HG02884 (cell line): ENCODE measurements around the gene MRFAP1.

Experiments used
- ATAC-seq: cut with Tn5 transposase; IDR thresholded peaks from one replicate; pipeline ENCODE4 v1.9.1; 2021; ENCODE audit warnings: mild to moderate bottlenecking, moderate library complexity; ENCODE audit not compliant: unreplicated experiment

MRFAP1 gene

DNA sequence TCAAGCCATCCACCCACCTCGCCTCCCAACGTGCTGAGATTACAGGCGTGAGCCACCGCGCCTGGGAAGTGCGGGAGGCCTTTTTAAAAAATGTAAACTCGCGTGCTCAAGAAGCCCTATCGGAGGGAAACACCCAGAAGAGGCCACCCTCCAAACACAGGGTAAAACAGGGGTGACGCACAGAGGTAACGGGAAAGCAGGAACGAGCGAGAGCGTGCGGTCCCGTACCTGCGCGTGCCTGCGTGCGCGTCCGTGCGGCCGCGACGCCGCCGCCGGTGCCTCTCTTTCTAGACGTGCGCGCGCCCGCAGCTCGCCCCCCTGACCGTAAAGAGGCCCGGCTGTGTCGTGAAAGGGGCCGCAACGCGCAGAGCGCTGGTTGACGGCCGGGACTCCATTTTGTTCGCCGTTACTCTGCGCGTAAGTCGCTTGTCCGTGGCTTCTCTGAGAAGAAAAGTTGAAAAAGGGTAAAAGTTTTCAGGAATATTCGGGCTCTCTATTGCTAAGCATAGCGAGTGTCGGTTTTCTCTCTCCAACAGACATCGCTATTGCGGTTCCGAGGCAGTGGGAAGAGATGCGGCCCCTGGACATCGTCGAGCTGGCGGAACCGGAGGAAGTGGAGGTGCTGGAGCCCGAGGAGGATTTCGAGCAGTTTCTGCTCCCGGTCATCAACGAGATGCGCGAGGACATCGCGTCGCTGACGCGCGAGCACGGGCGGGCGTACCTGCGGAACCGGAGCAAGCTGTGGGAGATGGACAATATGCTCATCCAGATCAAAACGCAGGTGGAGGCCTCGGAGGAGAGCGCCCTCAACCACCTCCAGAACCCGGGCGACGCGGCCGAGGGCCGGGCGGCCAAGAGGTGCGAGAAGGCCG is at the start of gene MRFAP1:
TSS of gene MRFAP1 (plus strand) at position 394 of the 872 bp plus-strand sequence. CDS start at position 572, 178 bp downstream.
- ATAC-seq, result peak; percentile 72

- no peak for ATAC-seq
These were observed 49.2 kb upstream of the MRFAP1 start for GRCh38 chr4:6591313-6591712.

- ATAC-seq, result no peak
These were observed 48.7 kb upstream of the MRFAP1 start for GRCh38 chr4:6591781-6592180.

GRCh38 chr4:6592804-6593563 is 47.5 kb upstream of the MRFAP1 start:
- ATAC-seq, result no peak

GRCh38 chr4:6594341-6594740 is 46.1 kb upstream of the MRFAP1 start:
- no peak for ATAC-seq

- ATAC-seq, result no peak
These were observed 45.6 kb upstream of the MRFAP1 start for GRCh38 chr4:6594826-6595355.

- no peak for ATAC-seq
These were observed 44.5 kb upstream of the MRFAP1 start for GRCh38 chr4:6595897-6596537.

DNA sequence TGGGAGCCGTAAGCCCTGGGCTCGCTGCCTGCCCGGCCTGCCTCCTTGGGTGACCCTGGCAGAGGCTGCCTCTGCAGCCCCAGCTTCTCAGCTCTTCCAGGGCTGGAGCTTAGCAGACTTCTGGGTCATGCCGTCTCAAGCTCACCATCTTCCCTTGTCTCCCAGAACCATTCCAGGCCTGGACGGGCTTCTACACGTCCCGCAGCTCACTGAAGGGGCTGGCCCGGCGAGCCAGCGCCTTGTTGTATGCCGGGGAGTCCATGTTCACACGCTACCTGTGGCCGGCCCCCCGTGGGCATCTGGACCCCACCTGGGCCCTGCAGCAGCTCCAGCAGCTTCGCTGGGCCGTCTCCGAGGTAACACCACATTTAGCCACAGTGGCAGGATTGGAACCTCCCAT is 43.5 kb upstream of the MRFAP1 start:
- ATAC-seq, result no peak

- no peak for ATAC-seq
These were observed 42.4 kb upstream of the MRFAP1 start for GRCh38 chr4:6598127-6598526.

DNA sequence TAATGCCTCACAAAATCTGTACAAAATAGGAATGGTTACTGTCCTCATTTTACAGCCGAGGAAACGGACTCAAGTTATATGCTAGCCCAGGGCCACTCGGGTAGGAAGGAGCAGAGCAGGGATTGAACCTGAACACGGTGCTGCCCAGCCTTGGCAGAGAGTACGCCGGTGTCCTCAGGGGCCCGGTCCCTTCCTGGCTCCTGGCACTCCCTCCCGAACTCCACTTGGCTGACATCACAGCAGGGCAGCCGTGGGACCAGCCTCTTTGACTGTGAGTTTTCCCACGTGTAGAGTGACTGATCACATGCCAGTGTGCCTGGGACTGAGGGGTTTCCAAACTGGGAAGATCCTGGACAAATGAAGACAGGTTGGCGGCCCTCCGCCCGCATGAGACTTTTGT is 41.8 kb upstream of the MRFAP1 start:
- ATAC-seq, result no peak

DNA sequence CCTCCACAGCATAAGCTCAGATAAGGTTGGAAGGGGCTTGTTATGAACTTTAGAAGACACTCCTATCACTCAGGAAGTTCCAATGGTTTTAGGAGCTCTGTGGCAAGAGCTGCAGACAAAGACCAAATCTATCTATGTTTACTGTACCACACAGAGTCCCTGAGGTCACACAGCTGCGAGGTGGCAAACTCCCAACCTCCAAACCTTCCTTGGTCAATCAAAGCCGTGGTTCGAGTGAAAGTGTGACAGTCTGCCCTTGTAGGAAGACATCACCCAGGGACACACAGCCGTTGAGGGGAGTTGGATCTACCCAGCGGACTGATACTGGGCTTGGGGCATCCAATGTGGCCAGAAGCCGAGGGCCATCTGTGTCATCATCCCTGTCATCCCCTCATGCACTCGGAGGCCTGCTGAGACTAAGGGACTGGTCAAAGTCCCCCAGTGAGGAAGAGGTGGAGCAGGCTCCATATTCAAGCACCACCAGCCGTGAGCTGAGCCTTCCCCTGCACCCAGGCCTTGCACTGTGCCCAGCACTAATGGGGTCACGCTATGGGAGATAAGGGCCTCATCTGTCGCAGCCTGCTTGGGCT is 38.7 kb upstream of the MRFAP1 start:
- ATAC-seq, result no peak

- ATAC-seq, result no peak
These were observed 38.2 kb upstream of the MRFAP1 start for GRCh38 chr4:6602289-6602688.

- no peak for ATAC-seq
These were observed 37.4 kb upstream of the MRFAP1 start for GRCh38 chr4:6603128-6603527.

DNA sequence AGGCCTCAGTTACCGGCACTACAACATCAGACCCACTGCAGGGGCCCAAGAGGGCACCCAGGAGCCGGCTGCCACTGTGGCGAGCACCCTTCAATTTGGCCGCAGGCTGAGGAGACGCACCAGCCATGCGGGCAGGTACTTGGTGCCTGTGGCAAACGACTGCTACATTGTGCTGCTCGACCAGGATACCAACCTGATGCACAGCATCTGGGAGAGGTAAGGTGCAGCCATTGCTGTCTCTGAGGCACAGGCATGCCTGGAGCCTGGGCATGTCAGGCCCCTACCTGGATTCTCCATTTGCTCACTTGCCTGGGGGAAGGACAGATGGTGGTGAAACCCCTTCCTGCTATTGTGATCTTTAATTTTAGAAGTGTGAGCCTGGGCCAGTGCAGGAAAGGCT is 35.4 kb upstream of the MRFAP1 start:
- ATAC-seq, result no peak

DNA sequence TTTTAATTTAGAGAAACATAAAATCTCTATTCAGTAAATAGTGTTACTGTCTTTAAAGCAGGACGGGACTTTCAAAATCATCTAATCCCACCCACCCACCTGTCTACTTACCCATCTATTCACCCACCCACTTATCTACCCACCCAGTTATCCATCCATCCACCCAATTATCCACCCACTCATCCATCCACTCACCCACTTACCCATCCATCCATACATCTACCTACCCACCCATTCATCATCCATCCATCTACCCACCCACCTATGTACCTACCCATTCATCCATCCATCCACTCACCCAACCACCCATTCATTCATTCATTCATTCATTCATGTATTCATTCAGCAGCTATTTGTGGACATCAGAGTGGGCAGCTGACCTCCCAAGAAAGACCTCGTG is 34.9 kb upstream of the MRFAP1 start:
- no peak for ATAC-seq

DNA sequence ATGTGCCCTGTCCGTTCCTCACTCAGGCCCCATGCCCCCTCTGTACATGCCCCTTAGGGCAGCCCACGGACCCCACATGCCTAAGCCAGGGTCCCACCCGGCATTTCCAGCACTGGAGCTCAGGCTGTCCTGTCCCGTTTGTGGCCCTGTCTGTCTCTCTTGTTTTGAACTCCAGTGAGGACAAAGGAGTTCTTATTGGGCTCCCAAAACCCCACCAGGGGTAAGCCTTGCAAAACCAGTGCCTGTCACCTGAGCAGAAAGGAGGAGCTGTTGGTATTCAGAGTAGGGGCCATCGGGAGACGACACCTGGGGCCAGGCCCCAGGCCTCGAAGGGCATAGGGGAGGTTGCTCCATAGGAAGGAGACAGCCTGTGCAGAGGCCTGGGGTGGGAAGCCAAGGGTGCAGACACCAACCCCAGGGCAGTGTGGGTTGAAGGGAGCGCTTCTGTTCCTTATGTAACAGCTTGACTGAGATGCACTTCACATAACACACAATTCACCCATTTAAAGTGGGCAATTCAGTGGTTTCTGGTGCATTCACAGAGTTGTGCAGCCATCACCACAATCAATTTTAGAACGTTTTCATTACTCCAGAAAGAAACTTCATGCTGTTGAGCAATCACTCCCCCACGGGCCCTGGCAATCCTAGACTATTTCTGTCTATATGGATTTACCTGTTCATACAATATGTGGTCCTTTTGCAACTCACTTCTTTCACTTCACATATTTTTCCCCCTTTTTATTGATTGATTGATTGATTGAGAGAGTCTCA is 33.8 kb upstream of the MRFAP1 start:
- no peak for ATAC-seq

GRCh38 chr4:6607368-6608055 is 33.0 kb upstream of the MRFAP1 start:
- ATAC-seq, result no peak

DNA sequence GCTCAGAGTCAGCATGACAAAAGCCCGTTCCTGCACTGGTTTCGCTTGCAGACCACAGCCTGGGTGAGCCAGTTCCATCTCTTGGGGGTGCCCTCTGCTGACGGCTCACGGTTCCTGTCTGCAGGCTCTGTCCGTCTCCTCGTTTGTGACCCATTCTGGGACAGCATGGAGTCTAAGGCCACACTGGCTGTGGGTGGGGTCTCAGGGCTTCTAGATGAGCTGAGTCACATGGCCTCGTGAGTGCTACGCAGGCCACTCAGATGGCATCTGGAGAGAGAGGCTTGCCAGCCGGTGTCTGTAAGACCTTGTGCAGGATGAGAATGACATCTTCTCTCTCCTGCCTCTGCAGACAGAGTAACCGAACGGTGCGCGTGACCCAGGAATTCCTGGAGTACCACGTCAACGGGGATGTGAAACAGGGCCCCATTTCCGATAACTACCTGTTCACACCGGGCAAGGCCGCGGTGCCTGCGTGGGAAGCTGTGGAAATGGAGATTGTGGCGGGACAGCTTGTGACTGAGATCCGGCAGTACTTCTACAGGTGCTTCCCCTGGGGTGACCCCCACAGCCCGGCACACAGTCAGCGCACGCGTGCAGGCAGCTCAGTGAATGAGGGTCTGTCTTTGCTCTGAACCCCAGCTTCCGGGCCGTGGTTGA is 31.6 kb upstream of the MRFAP1 start:
- ATAC-seq, result no peak

DNA sequence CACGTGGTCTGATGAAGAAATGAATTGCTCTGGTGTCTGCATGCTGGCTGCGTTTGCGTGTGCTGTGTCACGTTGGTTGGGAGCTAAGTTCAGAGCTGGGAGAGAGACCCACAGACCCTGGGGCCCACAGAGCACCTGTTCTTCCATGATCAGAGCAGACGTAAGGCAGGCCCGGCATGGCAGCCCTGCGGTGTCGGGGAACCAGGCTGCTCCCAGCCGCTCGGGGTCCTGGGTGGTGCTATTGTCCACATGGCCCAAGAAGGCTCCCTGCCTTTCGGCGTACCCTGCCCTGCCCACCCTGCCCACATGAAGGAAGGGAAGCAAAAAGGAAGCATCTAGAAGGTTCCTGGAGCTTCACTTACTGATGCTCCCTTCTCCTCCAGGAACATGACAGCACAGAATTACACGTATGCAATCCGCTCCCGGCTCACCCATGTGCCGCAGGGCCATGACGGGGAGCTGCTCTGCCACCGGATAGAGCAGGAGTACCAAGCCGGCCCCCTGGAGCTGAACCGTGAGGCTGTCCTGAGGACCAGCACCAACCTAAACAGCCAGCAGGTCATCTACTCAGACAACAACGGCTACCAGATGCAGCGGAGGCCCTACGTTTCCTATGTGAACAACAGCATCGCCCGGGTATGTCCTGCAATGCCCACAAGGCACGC is 30.9 kb upstream of the MRFAP1 start:
- ATAC-seq, result no peak
